T follicular helper cell (primary cell): ENCODE measurements around the gene KLK1.
"Not testable (repeated sequence)": the region's sequence is repeated elsewhere in the genome, so short reads cannot be mapped to it uniquely, and the experiment has no call there.

ENCODE experiments used
- DNase-seq: peaks from one replicate; pipeline ENCODE4 v3.0.0-alpha.2; 2020; ENCODE audit warnings: low read depth

The KLK1 gene

DNA sequence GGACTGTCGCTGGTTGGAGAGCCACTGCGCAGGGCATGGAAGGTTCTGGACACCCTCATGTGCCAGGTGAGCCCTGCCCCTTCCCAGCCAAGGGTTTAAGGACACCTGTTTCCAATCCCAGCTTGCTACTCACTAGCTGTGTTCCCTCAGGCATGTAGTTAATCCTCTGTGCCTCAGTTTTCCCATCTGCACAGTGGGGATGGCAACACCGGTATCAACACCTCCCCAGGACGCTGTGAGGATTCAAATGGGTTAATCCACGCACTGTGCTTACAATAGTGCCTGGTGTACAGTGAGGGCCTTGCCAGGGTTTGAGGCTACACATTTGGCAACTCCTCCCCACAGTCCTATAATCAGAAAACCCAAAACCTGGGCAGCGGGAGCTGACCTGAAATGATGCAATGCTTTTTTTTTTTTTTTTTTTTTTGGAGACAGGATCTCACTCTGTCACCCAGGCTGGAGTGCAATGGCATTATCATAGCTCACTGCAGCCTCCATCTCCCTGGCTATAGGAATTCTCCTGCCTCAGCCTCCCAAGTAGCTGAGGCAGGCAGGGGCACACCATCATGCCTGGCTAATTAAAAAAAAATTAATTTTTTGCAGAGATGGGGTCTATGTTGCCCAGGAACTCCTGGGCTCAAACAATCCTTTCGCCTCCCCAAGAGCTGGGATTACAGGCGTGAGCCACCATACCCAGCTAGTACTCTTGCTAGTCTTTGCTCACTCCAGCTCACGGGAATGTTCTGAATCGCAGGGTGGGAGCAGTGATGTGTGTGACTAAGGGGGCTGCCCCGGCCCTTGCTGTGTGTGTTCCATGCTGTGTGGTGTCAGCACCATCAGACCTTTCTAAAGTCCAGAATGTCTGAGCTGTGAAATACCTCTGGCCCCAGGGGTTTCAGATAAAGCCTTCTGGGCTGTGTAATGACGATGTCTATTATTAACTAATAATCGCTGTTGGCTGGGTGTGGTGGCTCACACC, 31.0 kb downstream of the KLK1 start:
- no peak for DNase-seq

- no peak for DNase-seq
Measured at GRCh38 chr19:50791594-50792271, 31.9 kb downstream of the KLK1 start.

GRCh38 chr19:50790922-50791467, 32.6 kb downstream of the KLK1 start:
- DNase-seq = no peak

DNA sequence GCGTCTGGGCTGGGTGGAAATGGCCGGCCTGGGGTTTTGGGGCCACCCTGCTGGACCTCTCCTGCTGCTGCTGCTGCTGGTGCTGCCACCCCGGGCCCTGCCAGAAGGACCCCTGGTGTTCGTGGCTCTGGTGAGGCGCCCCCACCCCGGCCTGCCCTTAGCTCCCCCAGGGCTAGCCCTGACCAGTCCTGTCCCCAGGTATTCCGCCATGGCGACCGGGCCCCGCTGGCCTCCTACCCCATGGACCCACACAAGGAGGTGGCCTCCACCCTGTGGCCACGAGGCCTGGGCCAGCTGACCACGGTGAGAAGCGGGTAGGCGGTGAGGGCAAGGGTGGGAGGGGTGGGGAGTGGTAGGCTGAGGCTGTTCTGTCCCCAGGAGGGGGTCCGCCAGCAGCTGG, 33.2 kb downstream of the KLK1 start, which contains the start of gene ACP4:
TSS of gene ACP4 (plus strand) at position 20 of the 400 bp plus-strand sequence. CDS start at position 20, 0 bp downstream.
- DNase-seq = no peak

DNA sequence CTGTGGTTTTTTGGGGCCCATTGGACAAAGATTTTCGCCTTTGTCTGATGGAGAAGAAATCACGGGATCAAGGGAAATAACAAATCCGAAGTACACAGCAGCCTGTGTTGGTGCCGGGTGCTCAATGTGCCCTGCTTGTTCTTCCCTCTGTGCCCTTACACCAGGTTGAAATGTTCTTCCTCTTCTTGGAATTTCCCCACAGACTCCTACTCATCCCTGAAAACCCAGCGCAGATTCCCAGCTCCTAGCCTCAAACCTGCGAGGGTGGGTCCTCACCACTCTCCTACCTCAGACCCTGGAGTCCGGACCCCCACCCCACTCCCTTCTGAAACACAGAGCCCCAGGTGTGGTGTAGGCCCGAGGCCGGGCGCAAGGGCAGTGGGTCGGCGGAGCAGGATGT, 38.3 kb downstream of the KLK1 start:
- DNase-seq = no peak

- DNase-seq = no peak
Measured at GRCh38 chr19:50784710-50785109, 38.9 kb downstream of the KLK1 start.

DNA sequence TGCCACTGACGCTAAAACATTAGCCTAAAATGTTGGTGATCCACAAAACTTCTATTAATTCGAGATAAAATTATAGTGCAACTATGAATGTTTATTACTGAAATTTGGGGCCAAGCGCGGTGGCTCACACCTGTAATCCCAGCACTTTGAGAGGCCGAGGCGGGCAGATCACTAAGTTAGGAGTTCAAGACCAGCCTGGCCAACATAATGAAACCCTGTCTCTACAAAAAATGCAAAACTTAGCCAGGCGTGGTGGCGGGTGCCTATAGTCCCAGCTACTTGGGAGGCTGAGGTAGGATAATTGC, 39.8 kb downstream of the KLK1 start:
- DNase-seq = not testable (repeated sequence)

GRCh38 chr19:50780753-50781435, 42.7 kb downstream of the KLK1 start:
- DNase-seq = no peak

- no peak for DNase-seq
Measured at GRCh38 chr19:50779504-50780457, 43.8 kb downstream of the KLK1 start.

DNA sequence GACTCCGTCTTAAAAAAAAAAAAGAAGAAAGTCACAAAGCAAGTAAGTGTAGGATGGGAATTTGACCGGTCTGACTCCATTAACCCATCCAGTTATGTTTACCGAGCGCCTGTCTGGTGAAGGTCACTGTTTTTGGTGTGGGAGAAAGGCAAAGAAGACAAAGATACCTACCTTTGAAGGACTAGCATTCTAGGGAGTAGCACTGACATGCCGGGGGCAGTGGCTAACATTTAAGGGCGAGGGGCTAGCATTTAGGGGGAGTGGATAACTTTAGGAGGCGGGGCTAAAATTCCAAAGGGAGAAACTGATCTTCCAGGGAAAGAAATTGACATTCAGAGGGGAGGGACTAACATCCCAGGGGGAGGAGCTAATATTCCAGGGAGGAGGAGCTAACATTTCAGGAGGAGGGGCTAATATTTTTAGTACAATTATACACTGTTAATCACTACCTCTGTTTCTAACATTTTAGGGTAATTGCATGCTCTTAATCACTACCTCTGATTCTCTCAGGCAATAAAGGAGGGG, 44.6 kb downstream of the KLK1 start:
- DNase-seq = no peak

DNA sequence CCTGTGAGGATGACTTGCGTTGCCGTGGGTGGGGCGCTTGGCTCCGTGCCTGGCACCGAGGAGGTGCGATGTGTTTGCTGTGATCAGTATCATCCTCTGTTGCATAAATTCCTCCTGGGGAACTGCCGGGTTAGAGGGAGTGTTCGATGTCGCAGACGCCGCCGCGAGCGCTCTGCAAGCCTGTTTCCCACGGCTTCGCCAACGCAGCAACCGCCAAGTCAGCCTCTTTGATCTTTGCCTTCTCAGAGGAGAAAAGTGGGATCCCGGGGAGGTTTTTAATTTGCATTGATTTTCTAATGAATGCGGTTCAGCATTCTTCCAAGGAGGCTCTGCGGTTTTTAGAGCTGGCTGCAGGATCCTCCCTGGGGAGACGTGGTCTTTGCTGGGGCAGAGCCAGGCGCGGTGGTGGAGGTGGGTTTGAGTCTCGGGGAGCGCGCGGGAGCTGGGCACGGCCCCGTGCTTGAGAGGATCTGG, 45.7 kb downstream of the KLK1 start:
- DNase-seq = no peak

DNA sequence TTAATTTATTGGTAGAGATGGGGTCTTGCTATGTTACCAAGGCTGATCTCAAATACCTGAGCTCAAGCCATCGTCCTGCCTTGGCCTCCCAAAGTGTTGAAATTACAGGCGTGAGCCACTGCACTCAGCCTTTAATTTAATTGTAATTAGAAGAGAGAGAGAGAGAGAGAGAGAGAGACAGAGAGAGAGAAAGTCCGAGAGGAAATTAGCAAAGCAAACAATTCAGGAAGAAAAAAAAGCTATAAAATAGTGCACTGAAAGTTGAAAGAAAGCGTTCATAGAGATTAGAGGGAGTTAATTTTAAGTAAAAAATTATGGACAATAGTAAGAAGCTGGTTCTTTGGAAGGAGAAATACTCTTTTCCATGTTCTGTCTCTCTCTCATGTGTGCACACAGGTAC, 46.3 kb downstream of the KLK1 start:
- DNase-seq = no peak

GRCh38 chr19:50776131-50776530, 47.5 kb downstream of the KLK1 start:
- no peak for DNase-seq

DNA sequence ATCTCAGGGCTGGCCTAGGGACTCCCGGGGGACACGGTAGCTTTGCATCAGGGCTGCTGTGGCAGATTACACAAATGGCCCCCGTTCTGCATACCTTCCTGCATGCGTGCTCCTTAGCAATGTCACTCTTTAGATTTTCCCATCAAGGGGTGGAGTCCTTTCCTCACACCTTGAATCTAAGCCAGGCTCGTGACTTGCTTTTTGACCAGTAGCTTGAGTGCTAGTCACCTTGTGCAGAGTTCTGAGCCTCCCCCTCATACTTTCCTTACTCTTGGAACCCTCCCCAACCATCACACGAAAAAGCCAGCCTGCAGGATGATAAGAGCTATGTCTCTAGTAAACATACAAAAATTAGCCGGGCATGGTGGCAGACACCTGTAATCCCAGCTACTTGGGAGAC, 50.1 kb downstream of the KLK1 start:
- not testable (repeated sequence) for DNase-seq

GRCh38 chr19:50772912-50773311, 50.7 kb downstream of the KLK1 start:
- not testable (repeated sequence) for DNase-seq

DNA sequence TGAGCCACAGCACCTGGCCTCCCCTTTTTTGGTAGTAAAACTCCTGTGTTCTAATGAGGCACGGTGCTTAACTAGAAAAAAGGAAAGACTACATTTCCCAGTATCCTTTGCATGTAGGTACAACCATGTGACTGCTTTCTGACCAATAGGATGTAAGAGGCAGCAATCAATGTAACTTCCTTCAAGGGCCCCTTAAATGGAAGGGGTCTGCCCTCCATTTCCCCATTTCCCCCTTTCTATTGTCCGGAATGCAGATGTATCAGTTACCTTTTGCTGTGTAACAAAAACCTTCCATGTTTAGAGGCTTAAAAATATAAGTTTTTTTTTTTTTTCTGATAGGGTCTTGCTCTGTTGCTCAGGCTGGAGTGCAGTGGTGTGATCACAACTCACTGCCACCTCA, 51.1 kb downstream of the KLK1 start:
- no peak for DNase-seq

DNA sequence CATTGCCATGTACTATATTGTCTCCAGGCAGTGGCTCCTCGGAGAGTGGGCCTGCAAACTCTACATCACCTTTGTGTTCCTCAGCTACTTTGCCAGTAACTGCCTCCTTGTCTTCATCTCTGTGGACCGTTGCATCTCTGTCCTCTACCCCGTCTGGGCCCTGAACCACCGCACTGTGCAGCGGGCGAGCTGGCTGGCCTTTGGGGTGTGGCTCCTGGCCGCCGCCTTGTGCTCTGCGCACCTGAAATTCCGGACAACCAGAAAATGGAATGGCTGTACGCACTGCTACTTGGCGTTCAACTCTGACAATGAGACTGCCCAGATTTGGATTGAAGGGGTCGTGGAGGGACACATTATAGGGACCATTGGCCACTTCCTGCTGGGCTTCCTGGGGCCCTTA, 52.7 kb downstream of the KLK1 start:
- no peak for DNase-seq

GRCh38 chr19:50770164-50770563, 53.4 kb downstream of the KLK1 start, which contains the start of gene GPR32:
TSS of gene GPR32 (plus strand) at chr19:50770464. CDS start at chr19:50770601, 137 bp downstream.
- DNase-seq = not testable (repeated sequence)
